IgD-negative memory B cell (primary cell): ENCODE measurements around the gene OR51I1. TPM values are rescaled to one million over a fixed set of nuclear protein-coding genes. Genes with fewer than 3 reads are reported as not detected.

Experiments
- H3K27ac Mint-ChIP-seq, 3 donors: one replicate each; pipeline ENCODE4 v1.8.0; 2020 to 2022; ENCODE audit warnings: mild to moderate bottlenecking in 3 of 3, mixed read lengths in 3 of 3, moderate library complexity in 1 of 3
- H3K27me3 Mint-ChIP-seq: one replicate; pipeline ENCODE4 v1.8.0; 2021; ENCODE audit warnings: mixed read lengths
- H3K36me3 Mint-ChIP-seq: one replicate; pipeline ENCODE4 v1.8.0; 2020; ENCODE audit warnings: mild to moderate bottlenecking, mixed read lengths
- H3K4me1 Mint-ChIP-seq, 3 donors: one replicate each; pipeline ENCODE4 v1.8.0; 2020 to 2022; ENCODE audit warnings: mixed read lengths in 3 of 3, mild to moderate bottlenecking in 1 of 3
- H3K4me3 Mint-ChIP-seq, 4 donors: one replicate each; pipeline ENCODE4 v1.8.0; 2020 to 2022; ENCODE audit warnings: mild to moderate bottlenecking in 4 of 4, mixed read lengths in 4 of 4, moderate library complexity in 3 of 4
- H3K9me3 Mint-ChIP-seq, 3 donors: one replicate each; pipeline ENCODE4 v1.8.0; 2020 to 2021; ENCODE audit warnings: mixed read lengths in 3 of 3, mild to moderate bottlenecking in 1 of 3
- polyA plus RNA-seq: library from polyadenylated mRNA; unstranded; fragments of 300-500 nt; fragmentation: Illumina TruSeq; gene quantifications from one replicate; pipeline ENCODE4 v1.2.3, GENCODE V29; 2021

The OR51I1 gene
- polyA plus RNA-seq, 1 donor from 2014 or later, result not detected

DNA sequence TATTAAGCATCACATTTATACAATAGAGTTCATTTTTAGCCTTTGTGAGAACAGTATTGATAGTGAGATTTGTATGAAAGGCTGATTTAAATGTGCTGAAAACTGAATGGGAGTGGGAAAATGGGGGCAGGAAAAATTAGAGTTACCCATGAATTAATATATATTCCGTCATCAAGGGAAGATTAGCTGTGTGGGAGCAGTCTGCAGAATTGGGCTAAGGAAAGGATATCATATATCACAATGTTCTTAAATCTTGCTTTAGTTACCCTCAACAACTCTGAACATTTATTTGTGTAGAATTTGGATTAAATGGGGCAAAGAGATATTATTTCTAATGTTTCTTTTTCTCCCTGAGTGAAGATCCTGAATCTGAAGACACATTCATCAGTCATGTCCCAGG, 19.5 kb downstream of the OR51I1 start, which contains the start of gene OR51Q1:
TSS of gene OR51Q1 (plus strand) at position 301 of the 400 bp plus-strand sequence. CDS start at position 391, 90 bp downstream.
- Mint-ChIP-seq H3K9me3 (no peaks in the 10 kb centered on the region), H3K4me1 (no peaks in the 10 kb centered on the region), H3K27me3 (peaks cover 11% of the 10 kb centered on the region), H3K27ac (no peak within 1 kb of the TSS), H3K36me3 (no peaks in the 10 kb centered on the region), H3K4me3 (no peak within 1 kb of the TSS)

- Mint-ChIP-seq H3K27me3 (peaks cover 10% of the 10 kb centered on the region), H3K4me3 (no peak overlapping the region), H3K4me1 (no peaks in the 10 kb centered on the region)
These were observed 20.3 kb downstream of the OR51I1 start for GRCh38 chr11:5420993-5421392.

DNA sequence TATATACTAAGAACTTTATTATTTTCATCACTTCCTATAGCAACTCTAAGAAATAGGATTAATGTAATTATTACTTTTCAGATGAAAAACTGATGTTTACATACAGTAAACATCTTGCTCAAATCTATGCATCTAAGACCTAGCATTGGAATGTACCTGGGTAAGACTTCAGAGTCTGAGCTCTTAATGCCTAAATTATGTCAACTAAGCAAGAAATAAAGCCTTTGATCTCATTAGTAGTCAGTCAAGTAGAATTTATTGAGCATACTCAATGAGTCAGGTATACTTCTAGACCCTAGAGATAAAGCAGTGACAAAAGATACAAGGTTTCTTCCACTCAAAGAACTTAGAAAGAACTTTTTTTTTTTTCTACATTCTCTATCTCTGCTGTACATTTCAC, 36.1 kb downstream of the OR51I1 start:
- no peak overlapping the region for H3K4me3 Mint-ChIP-seq
- H3K27ac Mint-ChIP-seq, result no peak overlapping the region
- H3K27me3 Mint-ChIP-seq, result peaks cover 5% of the 10 kb centered on the region
- H3K4me1 Mint-ChIP-seq, result no peaks in the 10 kb centered on the region
- no peaks in the 10 kb centered on the region for H3K9me3 Mint-ChIP-seq
- H3K36me3 Mint-ChIP-seq, result no peaks in the 10 kb centered on the region

More at GRCh38 chr11:5420993-5421392, 20.3 kb downstream of the OR51I1 start:
- Mint-ChIP-seq H3K36me3 (no peaks in the 10 kb centered on the region), H3K27ac (no peak overlapping the region), H3K9me3 (no peaks in the 10 kb centered on the region)

DNA sequence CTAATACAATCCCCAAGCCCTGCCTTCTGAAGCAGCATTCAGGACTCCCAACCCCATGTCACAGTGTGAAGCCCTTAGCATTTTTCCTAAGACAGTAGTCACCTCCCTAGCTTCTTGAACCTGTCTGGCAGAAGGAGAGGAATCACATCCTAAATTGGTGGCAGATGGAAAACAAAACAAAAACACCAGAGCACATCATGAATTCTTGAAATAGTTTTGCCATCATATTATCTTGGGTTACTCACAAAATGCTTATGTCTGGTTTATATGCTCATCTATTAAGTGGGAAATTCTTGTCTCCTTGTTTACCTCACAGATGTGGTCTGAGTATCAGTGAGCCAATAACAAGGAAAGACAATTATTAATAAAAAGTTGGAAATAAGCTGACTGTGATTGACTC, 42.4 kb downstream of the OR51I1 start:
- Mint-ChIP-seq H3K9me3 (peaks cover 0 to 8% (median 1%) of the 10 kb centered on the region in 3 donors), H3K4me3 (no peak overlapping the region), H3K36me3 (no peaks in the 10 kb centered on the region), H3K27ac (no peak overlapping the region), H3K4me1 (no peaks in the 10 kb centered on the region), H3K27me3 (peaks cover 1% of the 10 kb centered on the region)

DNA sequence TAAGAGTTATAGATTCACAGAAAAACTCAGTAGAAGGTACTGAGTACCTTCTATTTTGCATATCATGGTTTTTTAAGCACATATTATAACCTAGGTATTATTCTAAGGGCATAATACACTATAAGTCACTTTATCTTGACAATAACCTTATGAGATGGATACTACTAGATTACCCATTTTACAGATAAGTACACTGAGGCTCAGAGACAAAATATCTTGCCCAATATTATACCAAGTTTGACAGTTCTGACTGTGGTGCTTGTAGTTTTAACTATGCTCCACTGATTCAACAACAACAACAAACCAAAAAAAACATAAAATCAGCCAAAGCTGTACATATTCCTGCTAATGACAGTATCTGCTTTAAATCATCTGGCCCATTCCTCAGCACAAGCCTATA, 47.2 kb downstream of the OR51I1 start:
- Mint-ChIP-seq H3K9me3 (peaks cover 0 to 6% (median 0%) of the 10 kb centered on the region in 3 donors), H3K27me3 (peaks cover 1% of the 10 kb centered on the region), H3K36me3 (no peaks in the 10 kb centered on the region), H3K27ac (no peak overlapping the region), H3K4me3 (no peak overlapping the region), H3K4me1 (no peaks in the 10 kb centered on the region)

Other genes with a start within 250 kb of the OR51I1 start
- not detected for gene OR51V1, start 240.8 kb downstream of the OR51I1 start, polyA plus RNA-seq
- 60.1 TPM for gene HBB, start 214.4 kb downstream of the OR51I1 start, polyA plus RNA-seq
- gene HBD, start 207.0 kb downstream of the OR51I1 start, polyA plus RNA-seq, result not detected
- gene HBG1, start 191.7 kb downstream of the OR51I1 start, polyA plus RNA-seq, result not detected
- 1.0 TPM for gene HBG2, start 186.7 kb downstream of the OR51I1 start, polyA plus RNA-seq
- gene HBE1, start 171.6 kb downstream of the OR51I1 start, polyA plus RNA-seq, result not detected
- gene OR51B4, start 139.6 kb downstream of the OR51I1 start, polyA plus RNA-seq, result not detected
- gene OR51B2, start 117.2 kb downstream of the OR51I1 start, polyA plus RNA-seq, result not detected
- not detected for gene OR51B5, start 98.0 kb downstream of the OR51I1 start, polyA plus RNA-seq
- gene OR51B6, start 90.0 kb downstream of the OR51I1 start, polyA plus RNA-seq, result not detected
- gene OR51M1, start 57.7 kb downstream of the OR51I1 start, polyA plus RNA-seq, result not detected
- not detected for gene OR51Q1, start 19.4 kb downstream of the OR51I1 start, polyA plus RNA-seq
- gene OR51I2, start 7.8 kb upstream of the OR51I1 start, polyA plus RNA-seq, result not detected
- not detected for gene OR52D1, start 47.2 kb upstream of the OR51I1 start, polyA plus RNA-seq
- gene UBQLN3, start 68.4 kb upstream of the OR51I1 start, polyA plus RNA-seq, result not detected
- not detected for gene UBQLNL, start 75.2 kb upstream of the OR51I1 start, polyA plus RNA-seq
- gene OR52H1, start 107.0 kb upstream of the OR51I1 start, polyA plus RNA-seq, result not detected
- not detected for gene OR52B6, start 139.4 kb upstream of the OR51I1 start, polyA plus RNA-seq
- not detected for gene TRIM6, start 155.1 kb upstream of the OR51I1 start, polyA plus RNA-seq
- gene TRIM34, start 183.5 kb upstream of the OR51I1 start, polyA plus RNA-seq, result 22.9 TPM
- gene TRIM5, start 243.6 kb upstream of the OR51I1 start, polyA plus RNA-seq, result 4.5 TPM
- gene TRIM22, start 248.3 kb upstream of the OR51I1 start, polyA plus RNA-seq, result 210 TPM